MM.1S (cell line): Measurements from ENCODE around the gene HP.

Source experiments
- DNase-seq: peaks from one replicate; pipeline ENCODE4 v3.0.0-alpha.2; 2015
- H2AFZ ChIP-seq: fragments of 300-600 bp; sonication (generic); 2 replicates; pipeline ENCODE4 v1.6.0; 2016; ENCODE audit warnings: antibody characterized with exemption, low read length
- H3F3A ChIP-seq: fragments of 300-600 bp; sonication (generic); 2 replicates; pipeline ENCODE4 v1.6.1; 2016; ENCODE audit warnings: mild to moderate bottlenecking, antibody characterized with exemption, low read length, moderate library complexity, mixed read lengths; ENCODE audit not compliant: insufficient read depth
- H3K27ac ChIP-seq: fragments of 300-600 bp; sonication (generic); 2 replicates; pipeline ENCODE4 v1.5.1; 2016; ENCODE audit warnings: mild to moderate bottlenecking, low read length
- H3K27me3 ChIP-seq: fragments of 300-600 bp; sonication (generic); replicated peaks from 2 replicates; pipeline ENCODE4 v1.6.0; 2016; ENCODE audit warnings: low read length; ENCODE audit not compliant: insufficient read depth
- H3K36me3 ChIP-seq: fragments of 300-600 bp; sonication (generic); replicated peaks from 2 replicates; pipeline ENCODE4 v1.6.1; 2016; ENCODE audit warnings: mild to moderate bottlenecking, low read length, mixed read lengths; ENCODE audit not compliant: insufficient read depth
- H3K4me1 ChIP-seq: fragments of 300-600 bp; sonication (generic); 2 replicates; pipeline ENCODE4 v1.6.1; 2016; ENCODE audit warnings: low read length, mixed read lengths
- H3K4me2 ChIP-seq: fragments of 300-600 bp; sonication (generic); 2 replicates; pipeline ENCODE4 v1.6.0; 2016; ENCODE audit warnings: low read depth, low read length
- H3K4me3 ChIP-seq: fragments of 300-600 bp; sonication (generic); 2 replicates; pipeline ENCODE4 v1.5.1; 2016; ENCODE audit warnings: low read length, mixed read lengths
- H3K79me2 ChIP-seq: fragments of 300-600 bp; sonication (generic); 2 replicates; pipeline ENCODE4 v1.6.1; 2016; ENCODE audit warnings: mixed run types, low read length, mixed read lengths
- H3K9ac ChIP-seq: fragments of 300-600 bp; sonication (generic); 2 replicates; pipeline ENCODE4 v1.6.1; 2016; ENCODE audit warnings: low read length, mixed read lengths
- H3K9me2 ChIP-seq: fragments of 300-600 bp; sonication (generic); replicated peaks from 2 replicates; pipeline ENCODE4 v1.6.1; 2016; ENCODE audit warnings: mild to moderate bottlenecking, low read length, mixed read lengths; ENCODE audit not compliant: insufficient read depth
- H3K9me3 ChIP-seq: fragments of 300-600 bp; sonication (generic); replicated peaks from 2 replicates; pipeline ENCODE4 v1.6.1; 2016; ENCODE audit warnings: mild to moderate bottlenecking, low read length, mixed read lengths; ENCODE audit not compliant: insufficient read depth
- H4K20me1 ChIP-seq: fragments of 300-600 bp; sonication (generic); 2 replicates; pipeline ENCODE4 v1.6.1; 2016; ENCODE audit warnings: mild to moderate bottlenecking, low read length, moderate library complexity, mixed read lengths; ENCODE audit not compliant: insufficient read depth
- CTCF ChIP-seq: fragments of 300-600 bp; sonication (generic); IDR thresholded peaks from 2 replicates; pipeline ENCODE4 v1.5.1; 2016; ENCODE audit warnings: antibody characterized with exemption, low read length, mixed read lengths
- EZH2 ChIP-seq: fragments of 300-600 bp; sonication (generic); optimal IDR thresholded peaks from 2 replicates; pipeline ENCODE3; 2017; ENCODE audit warnings: low read depth, mild to moderate bottlenecking, antibody characterized with exemption, low read length, mixed read lengths
- EZH2phosphoT487 ChIP-seq: fragments of 300-600 bp; sonication (generic); IDR thresholded peaks from 2 replicates; pipeline ENCODE4 v1.6.1; 2018; ENCODE audit warnings: antibody characterized with exemption, low read length

The HP gene

GRCh38 chr16:72098936-72099335 is 44.6 kb downstream of the HP start:
- Histone ChIP-seq H3K79me2 (peaks cover 36% of the 10 kb centered on the region), H3K4me2 (no peak overlapping the region), H3K27me3 (no peaks in the 10 kb centered on the region), H3K4me1 (peaks cover 11% of the 10 kb centered on the region), H2AFZ (no peak overlapping the region), H3K36me3 (peaks cover 15% of the 10 kb centered on the region; the same call in 1 of the 2 replicates), H3K27ac (no peak overlapping the region), H3F3A (no peaks in the 10 kb centered on the region; the same call in 1 of the 2 replicates), H4K20me1 (no peaks in the 10 kb centered on the region), H3K4me3 (no peak overlapping the region), H3K9me3 (no peaks in the 10 kb centered on the region), H3K9me2 (no peaks in the 10 kb centered on the region), H3K9ac (no peak overlapping the region)
- no peak for DNase-seq
- no peak for TF ChIP-seq EZH2
- TF ChIP-seq CTCF, result no peak
- TF ChIP-seq EZH2phosphoT487, result no peak

GRCh38 chr16:72099377-72099818 is 45.1 kb downstream of the HP start:
- H3K79me2 ChIP-seq, result peaks cover 32% of the 10 kb centered on the region
- no peak overlapping the region for H3K4me2 ChIP-seq
- no peak overlapping the region for H2AFZ ChIP-seq
- H4K20me1 ChIP-seq, result no peaks in the 10 kb centered on the region
- H3K4me3 ChIP-seq, result no peak overlapping the region
- no peaks in the 10 kb centered on the region for H3K9me2 ChIP-seq
- H3K4me1 ChIP-seq, result peaks cover 11% of the 10 kb centered on the region
- no peaks in the 10 kb centered on the region for H3K27me3 ChIP-seq
- H3K9ac ChIP-seq, result no peak overlapping the region
- H3F3A ChIP-seq, result no peaks in the 10 kb centered on the region
- peaks cover 15% of the 10 kb centered on the region; the same call in 1 of the 2 replicates for H3K36me3 ChIP-seq
- no peaks in the 10 kb centered on the region for H3K9me3 ChIP-seq
- TF ChIP-seq CTCF (peak; percentile 60), EZH2phosphoT487 (no peak), EZH2 (no peak)
- peak; percentile 51 for DNase-seq
- no peak overlapping the region for H3K27ac ChIP-seq

GRCh38 chr16:72101195-72101594 is 46.9 kb downstream of the HP start:
- Histone ChIP-seq H3K9me3 (no peaks in the 10 kb centered on the region), H3K4me1 (no peaks in the 10 kb centered on the region), H3K4me3 (no peak overlapping the region), H3K9me2 (no peaks in the 10 kb centered on the region), H3K9ac (no peak overlapping the region), H3F3A (no peaks in the 10 kb centered on the region), H3K27ac (no peak overlapping the region), H4K20me1 (no peaks in the 10 kb centered on the region), H3K36me3 (peaks cover 13% of the 10 kb centered on the region; the same call in 1 of the 2 replicates), H3K4me2 (no peak overlapping the region), H3K27me3 (no peaks in the 10 kb centered on the region), H3K79me2 (peaks cover 14% of the 10 kb centered on the region), H2AFZ (no peak overlapping the region)
- DNase-seq, result no peak
- no peak for TF ChIP-seq CTCF
- no peak for TF ChIP-seq EZH2phosphoT487
- no peak for TF ChIP-seq EZH2
